Caco-2 (cell line): Measurements from ENCODE around the gene RUFY3. TPM values are rescaled to one million over a fixed set of nuclear protein-coding genes. Genes with fewer than 3 reads are reported as not detected.

Experiments
- BruUV-seq: library from RNA; stranded (reverse); fragments of 400-500 nt; replicated peaks from 2 replicates; lab custom pipeline; 2021; lab: Mats Ljungman, UMichigan
- CTCF ChIA-PET: fragments of 300-600 bp; sonication (Branson Sonifier 250); formaldehyde crosslinking; loops from one replicate; lab custom pipeline; 2022; ENCODE audit warnings: antibody characterized with exemption; lab: Charles Lee
- POLR2A ChIA-PET: fragments of 300-600 bp; sonication (Branson Sonifier 250); formaldehyde crosslinking; loops from one replicate; lab custom pipeline; 2022; ENCODE audit warnings: antibody characterized with exemption; lab: Charles Lee
- DNase-seq, 2 experiments: peaks; one replicate each; pipeline versions ENCODE4 v3.0.0 to v3.0.0-alpha.2; 2020 to 2022
- H3K27me3 ChIP-seq: replicated peaks from 2 replicates; pipeline ENCODE4 v1.6.0; 2011; ENCODE audit warnings: low read length; ENCODE audit not compliant: control insufficient read depth, insufficient read depth
- H3K36me3 ChIP-seq: 2 replicates; pipeline ENCODE4 v1.5.1; 2011; ENCODE audit warnings: low read length; ENCODE audit not compliant: control insufficient read depth, insufficient read depth
- H3K4me1 ChIP-seq: fragments of 250-450 bp; sonication (Bioruptor Pico); 2 replicates; pipeline ENCODE4 v1.5.1; 2020; ENCODE audit warnings: mild to moderate bottlenecking
- H3K4me3 ChIP-seq: 2 replicates; pipeline ENCODE4 v1.5.1; 2011; ENCODE audit warnings: low read depth, mild to moderate bottlenecking, control low read depth, low read length
- H3K9me3 ChIP-seq: fragments of 250-450 bp; sonication (Bioruptor Pico); 2 replicates; pipeline ENCODE4 v1.5.1; 2020; ENCODE audit warnings: mild to moderate bottlenecking, moderate library complexity
- H3K27ac Mint-ChIP-seq: one replicate; pipeline ENCODE4 v1.8.0; 2022; ENCODE audit warnings: mixed read lengths; ENCODE audit not compliant: unreplicated experiment
- H3K27me3 Mint-ChIP-seq: one replicate; pipeline ENCODE4 v1.8.0; 2022; ENCODE audit warnings: mixed read lengths; ENCODE audit not compliant: insufficient read depth, unreplicated experiment
- H3K36me3 Mint-ChIP-seq: one replicate; pipeline ENCODE4 v1.8.0; 2022; ENCODE audit warnings: mild to moderate bottlenecking, mixed read lengths; ENCODE audit not compliant: insufficient read depth, unreplicated experiment
- H3K4me1 Mint-ChIP-seq: one replicate; pipeline ENCODE4 v1.8.0; 2022; ENCODE audit warnings: low read depth, mixed read lengths; ENCODE audit not compliant: unreplicated experiment
- H3K4me3 Mint-ChIP-seq: one replicate; pipeline ENCODE4 v1.8.0; 2022; ENCODE audit warnings: mild to moderate bottlenecking, moderate library complexity, mixed read lengths; ENCODE audit not compliant: unreplicated experiment
- H3K9me3 Mint-ChIP-seq: one replicate; pipeline ENCODE4 v1.8.0; 2022; ENCODE audit warnings: mixed read lengths; ENCODE audit not compliant: unreplicated experiment
- intact Hi-C: fragments of 100-400 bp; cut with micrococcal nuclease; formaldehyde crosslinking; loops from one replicate; pipeline ENCODE4 v1.10.0; 2022; ENCODE audit not compliant: unreplicated experiment
- total RNA-seq: library from RNA; stranded (reverse); gene quantifications from 2 replicates; pipeline ENCODE4 v1.2.3, GENCODE V29; 2022
- TF ChIP-seq, protein P1 (sequence below), 2 experiments: fragments of 200-600 bp in 1 of 2; IDR thresholded peaks; 1 replicate in 1 of 2; 2 replicates in 1 of 2; pipeline versions ENCODE4 v1.5.1 to v1.8.0; 2011 to 2022; ENCODE audit warnings: antibody characterized with exemption in 1 of 2, control low read depth in 1 of 2, inconsistent platforms in 1 of 2, low read depth in 1 of 2, low read length in 1 of 2, mild to moderate bottlenecking in 1 of 2, moderate library complexity in 1 of 2; ENCODE audit not compliant: insufficient read depth in 1 of 2, severe bottlenecking in 1 of 2, unreplicated experiment in 1 of 2

RUFY3 gene
- total RNA-seq, 1 experiment from 2014 or later: 36.6 TPM

DNA sequence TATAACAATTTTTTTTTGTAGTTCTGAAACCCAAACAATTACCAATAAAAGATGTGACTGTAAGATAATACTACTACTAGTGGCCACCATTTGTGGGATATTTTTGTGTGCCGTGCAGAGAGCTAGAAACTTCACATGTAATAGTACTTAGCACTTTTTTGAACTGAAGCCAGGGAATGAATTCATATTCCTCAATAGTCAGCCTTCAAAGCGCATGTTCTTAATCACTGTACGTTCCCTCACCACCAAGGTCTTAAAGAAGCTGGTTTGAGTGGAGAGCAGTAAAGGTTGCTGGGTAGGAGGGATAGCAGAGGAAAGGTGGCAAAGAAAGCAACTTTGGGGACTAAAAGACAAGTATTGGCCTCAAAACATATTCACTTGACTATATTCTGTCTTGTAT is 9.6 kb upstream of the RUFY3 start:
- intact Hi-C loops: no loop called here
- H3K9me3 ChIP-seq: no peaks in the 10 kb centered on the region
- TF ChIP-seq, protein P1, sequence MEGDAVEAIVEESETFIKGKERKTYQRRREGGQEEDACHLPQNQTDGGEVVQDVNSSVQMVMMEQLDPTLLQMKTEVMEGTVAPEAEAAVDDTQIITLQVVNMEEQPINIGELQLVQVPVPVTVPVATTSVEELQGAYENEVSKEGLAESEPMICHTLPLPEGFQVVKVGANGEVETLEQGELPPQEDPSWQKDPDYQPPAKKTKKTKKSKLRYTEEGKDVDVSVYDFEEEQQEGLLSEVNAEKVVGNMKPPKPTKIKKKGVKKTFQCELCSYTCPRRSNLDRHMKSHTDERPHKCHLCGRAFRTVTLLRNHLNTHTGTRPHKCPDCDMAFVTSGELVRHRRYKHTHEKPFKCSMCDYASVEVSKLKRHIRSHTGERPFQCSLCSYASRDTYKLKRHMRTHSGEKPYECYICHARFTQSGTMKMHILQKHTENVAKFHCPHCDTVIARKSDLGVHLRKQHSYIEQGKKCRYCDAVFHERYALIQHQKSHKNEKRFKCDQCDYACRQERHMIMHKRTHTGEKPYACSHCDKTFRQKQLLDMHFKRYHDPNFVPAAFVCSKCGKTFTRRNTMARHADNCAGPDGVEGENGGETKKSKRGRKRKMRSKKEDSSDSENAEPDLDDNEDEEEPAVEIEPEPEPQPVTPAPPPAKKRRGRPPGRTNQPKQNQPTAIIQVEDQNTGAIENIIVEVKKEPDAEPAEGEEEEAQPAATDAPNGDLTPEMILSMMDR (IDR thresholded peaks at IDR 0.05; ENCODE audit: insufficient read depth in 1 of 2, low read depth in 1 of 2, low read length in 1 of 2, severe bottlenecking in 1 of 2, unreplicated experiment in 1 of 2): no peak
- ChIA-PET CTCF (no interaction called here), POLR2A (no interaction called here)
- H3K27me3 ChIP-seq: no peaks in the 10 kb centered on the region
- BruUV-seq: no TSS peak
- no peak overlapping the region for H3K4me3 Mint-ChIP-seq
- H3K36me3 ChIP-seq: no peaks in the 10 kb centered on the region
- H3K9me3 Mint-ChIP-seq: no peaks in the 10 kb centered on the region
- DNase-seq: no peak
- no peak overlapping the region for H3K4me3 ChIP-seq
- H3K4me1 ChIP-seq: peaks cover 10% of the 10 kb centered on the region
- no peaks in the 10 kb centered on the region for H3K36me3 Mint-ChIP-seq
- H3K27me3 Mint-ChIP-seq: no peaks in the 10 kb centered on the region
- peaks cover 18% of the 10 kb centered on the region for H3K4me1 Mint-ChIP-seq
- no peak overlapping the region for H3K27ac Mint-ChIP-seq

DNA sequence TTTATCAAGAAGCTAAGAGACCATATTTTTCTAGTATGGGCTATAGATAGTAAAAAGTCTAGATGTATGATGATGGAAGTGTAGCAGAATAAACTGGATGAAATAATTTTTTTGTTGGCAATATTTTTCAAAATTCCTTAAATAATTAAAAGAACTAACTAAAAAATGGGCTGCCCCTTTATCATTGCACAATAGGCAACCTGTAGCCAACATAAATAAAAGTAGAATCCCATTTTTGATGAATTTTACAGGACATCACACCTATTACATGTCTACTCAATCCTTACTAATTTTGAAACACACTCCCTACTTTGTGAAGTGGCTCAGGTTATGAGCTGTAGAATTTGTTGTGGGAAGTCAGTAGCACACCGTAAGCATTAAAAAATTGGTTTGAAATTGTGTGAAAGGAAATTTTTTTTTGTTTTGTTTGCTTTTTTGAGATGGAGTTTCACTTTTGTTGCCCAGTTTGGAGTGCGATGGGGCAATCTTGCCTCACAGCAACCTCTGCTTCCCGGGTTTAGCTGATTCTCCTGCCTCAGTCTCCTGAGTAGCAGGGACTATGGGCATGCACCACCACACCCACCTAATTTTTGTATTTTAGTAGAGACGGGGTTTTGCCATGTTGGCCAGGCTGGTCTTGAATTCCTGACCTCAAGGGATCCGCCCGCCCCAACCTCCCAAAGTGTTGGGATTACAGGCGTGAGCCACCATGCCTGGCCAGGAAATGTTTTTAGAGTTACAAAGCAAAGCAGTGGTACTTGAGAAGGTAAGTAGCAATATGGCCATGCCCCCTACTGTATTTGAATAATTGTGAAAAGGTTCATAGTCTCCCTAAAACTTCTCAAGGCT is 8.9 kb upstream of the RUFY3 start:
- no peaks in the 10 kb centered on the region for H3K36me3 Mint-ChIP-seq
- no TSS peak for BruUV-seq
- H3K4me1 ChIP-seq: peaks cover 10% of the 10 kb centered on the region
- H3K4me1 Mint-ChIP-seq: peaks cover 18% of the 10 kb centered on the region
- no peak for DNase-seq
- H3K27me3 Mint-ChIP-seq: no peaks in the 10 kb centered on the region
- ChIA-PET POLR2A (no interaction called here), CTCF (no interaction called here)
- H3K9me3 ChIP-seq: no peaks in the 10 kb centered on the region
- H3K27me3 ChIP-seq: no peaks in the 10 kb centered on the region
- no peaks in the 10 kb centered on the region for H3K36me3 ChIP-seq
- TF ChIP-seq, protein P1 (IDR thresholded peaks at IDR 0.05; ENCODE audit: insufficient read depth in 1 of 2, low read depth in 1 of 2, low read length in 1 of 2, severe bottlenecking in 1 of 2, unreplicated experiment in 1 of 2): no peak
- no peaks in the 10 kb centered on the region for H3K9me3 Mint-ChIP-seq
- H3K27ac Mint-ChIP-seq: no peak overlapping the region
- no peak overlapping the region for H3K4me3 Mint-ChIP-seq
- intact Hi-C loops: no loop called here
- H3K4me3 ChIP-seq: no peak overlapping the region

DNA sequence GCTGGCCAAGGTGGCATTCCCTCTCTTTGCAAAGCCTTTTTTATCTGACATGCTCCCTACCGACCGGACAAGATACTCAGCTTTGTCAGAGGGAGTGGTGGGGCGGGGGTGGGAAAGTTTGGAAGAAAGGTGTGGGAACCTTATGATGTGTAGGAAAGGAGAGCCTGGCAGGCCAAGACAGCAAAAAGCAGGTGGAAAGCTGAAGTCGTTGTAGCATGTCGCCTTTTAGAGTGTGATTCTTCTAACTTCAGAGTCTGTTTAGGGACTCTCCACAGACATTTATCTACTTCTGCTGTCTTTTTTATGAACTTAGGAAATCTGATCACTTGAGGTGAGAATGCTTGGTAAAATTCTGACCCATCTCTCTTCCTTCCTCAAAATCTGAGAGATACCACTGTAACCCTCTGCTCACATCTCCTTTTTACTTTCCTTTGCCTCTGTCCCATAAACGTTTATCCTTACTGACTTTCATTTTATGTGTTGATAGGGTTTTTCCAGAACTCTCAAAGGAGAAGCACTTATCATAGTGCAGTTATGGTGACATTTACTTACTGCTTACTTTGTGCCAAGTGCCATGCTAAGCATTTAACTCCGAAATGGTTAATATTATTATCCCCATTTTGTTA is 8.2 kb upstream of the RUFY3 start:
- H3K27me3 Mint-ChIP-seq: no peaks in the 10 kb centered on the region
- no peaks in the 10 kb centered on the region for H3K9me3 Mint-ChIP-seq
- no peaks in the 10 kb centered on the region for H3K9me3 ChIP-seq
- intact Hi-C loops: no loop called here
- peaks cover 10% of the 10 kb centered on the region for H3K4me1 ChIP-seq
- no peaks in the 10 kb centered on the region for H3K27me3 ChIP-seq
- H3K4me1 Mint-ChIP-seq: peaks cover 18% of the 10 kb centered on the region
- no peak overlapping the region for H3K4me3 Mint-ChIP-seq
- no peaks in the 10 kb centered on the region for H3K36me3 ChIP-seq
- no peaks in the 10 kb centered on the region for H3K36me3 Mint-ChIP-seq
- ChIA-PET CTCF (no interaction called here), POLR2A (no interaction called here)
- DNase-seq: no peak
- no peak overlapping the region for H3K27ac Mint-ChIP-seq
- TF ChIP-seq, protein P1 (IDR thresholded peaks at IDR 0.05; ENCODE audit: insufficient read depth in 1 of 2, low read depth in 1 of 2, low read length in 1 of 2, severe bottlenecking in 1 of 2, unreplicated experiment in 1 of 2): no peak
- H3K4me3 ChIP-seq: no peak overlapping the region
- BruUV-seq: no TSS peak
